Stimulated activated CD8-positive, alpha-beta memory T cell treated with anti-CD3 and anti-CD28 coated beads, Interleukin-2, amount 100 ng/mL, for 1 hour (primary cell): ENCODE data around the gene FBXO8.

Experiments used
- DNase-seq, 2 donors: peaks; one replicate each; pipeline ENCODE4 v3.0.0-alpha.2; 2020; ENCODE audit warnings: low read depth in 2 of 2

Gene FBXO8

DNA sequence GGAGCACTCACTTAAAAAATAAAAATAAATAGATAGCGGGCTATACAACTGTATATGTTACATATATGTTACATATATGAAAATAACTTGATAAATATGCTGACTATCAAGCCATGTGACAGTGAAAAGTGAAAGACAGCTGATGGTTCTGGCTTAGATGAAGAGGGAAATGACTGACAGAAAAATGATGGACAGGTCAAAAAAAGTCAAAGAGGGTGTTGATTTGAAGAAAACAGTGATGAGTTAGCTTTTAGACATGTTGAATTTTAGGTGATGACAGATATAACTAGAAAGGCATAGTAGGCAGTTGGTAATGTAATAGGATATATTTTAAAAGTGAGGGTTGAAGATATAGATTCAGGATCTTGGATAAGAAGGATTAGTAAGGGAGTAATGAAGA, 37.8 kb downstream of the FBXO8 start:
- no peak for DNase-seq

DNA sequence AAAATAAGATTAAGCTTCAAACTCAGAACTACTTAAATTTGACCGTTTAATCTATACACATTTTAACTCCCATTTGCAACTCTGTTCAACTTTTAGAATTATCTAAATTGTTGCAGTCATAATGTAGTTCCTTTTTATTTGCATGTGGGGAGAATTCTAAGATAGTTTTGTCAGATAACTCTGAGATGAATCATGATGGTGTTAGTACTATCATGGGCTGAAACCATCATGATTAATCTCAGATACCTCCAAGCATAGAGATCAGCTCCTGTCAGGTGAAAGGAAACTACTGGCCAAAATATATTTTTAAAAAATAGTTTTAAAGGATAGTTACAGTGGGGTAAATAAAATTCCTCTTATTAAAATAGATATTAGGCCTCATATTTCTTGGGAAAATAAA, 39.0 kb downstream of the FBXO8 start:
- DNase-seq, result no peak

DNA sequence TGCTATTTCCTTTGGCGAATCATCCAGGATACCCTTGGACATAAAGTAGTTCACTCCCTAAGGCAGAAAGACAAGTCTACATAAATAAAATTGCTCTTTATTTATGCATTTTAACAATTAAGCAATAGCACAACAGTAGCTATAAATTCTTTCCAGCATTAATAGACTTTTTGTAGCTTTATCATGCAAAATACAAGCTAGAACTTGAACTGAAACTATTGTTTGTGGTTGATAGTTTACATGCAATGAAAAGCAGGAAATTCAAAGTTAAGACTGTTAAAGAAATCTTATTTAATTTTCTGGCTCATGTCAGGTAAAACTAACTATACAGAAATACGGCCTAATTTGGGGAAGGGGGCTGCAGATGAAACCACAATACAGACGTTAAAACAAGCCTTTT, 42.3 kb downstream of the FBXO8 start:
- no peak for DNase-seq

DNA sequence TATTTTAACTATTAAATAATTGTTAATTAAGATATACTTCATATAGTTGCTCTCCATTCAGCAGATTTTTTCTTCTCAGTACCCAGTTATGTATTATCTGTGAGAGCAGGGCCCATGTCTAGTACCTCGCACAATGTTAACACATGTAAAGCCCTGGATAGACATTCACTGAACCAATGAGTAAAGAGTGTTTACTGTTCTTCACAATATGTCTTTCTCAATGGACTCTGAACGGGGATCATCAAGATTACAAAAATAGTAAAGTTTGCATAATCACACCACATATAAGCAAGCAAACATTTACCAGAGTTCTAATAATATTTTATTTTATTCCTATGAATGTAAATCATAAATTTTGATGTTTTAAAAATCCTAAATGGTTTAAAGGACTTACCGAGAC, 47.1 kb downstream of the FBXO8 start:
- no peak for DNase-seq

DNA sequence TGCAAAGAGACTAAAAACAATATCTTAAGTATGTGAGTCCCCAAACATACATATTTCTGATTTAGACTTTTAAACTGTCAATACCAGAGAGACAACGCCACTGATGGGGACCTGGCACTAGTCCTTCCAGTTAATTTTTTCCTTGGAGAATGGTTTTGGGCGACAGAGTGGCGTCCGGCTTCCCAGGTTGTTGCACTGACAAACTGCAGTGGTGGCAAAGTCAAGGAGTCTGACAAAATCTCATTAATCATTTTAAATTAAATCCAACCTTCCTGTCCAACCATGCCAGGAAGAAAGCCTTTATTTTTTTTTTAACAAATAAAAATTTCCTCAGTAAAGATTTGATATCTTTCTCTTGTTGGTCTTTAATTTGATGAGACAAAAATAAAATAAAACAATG, 52.8 kb downstream of the FBXO8 start:
- DNase-seq, result no peak

DNA sequence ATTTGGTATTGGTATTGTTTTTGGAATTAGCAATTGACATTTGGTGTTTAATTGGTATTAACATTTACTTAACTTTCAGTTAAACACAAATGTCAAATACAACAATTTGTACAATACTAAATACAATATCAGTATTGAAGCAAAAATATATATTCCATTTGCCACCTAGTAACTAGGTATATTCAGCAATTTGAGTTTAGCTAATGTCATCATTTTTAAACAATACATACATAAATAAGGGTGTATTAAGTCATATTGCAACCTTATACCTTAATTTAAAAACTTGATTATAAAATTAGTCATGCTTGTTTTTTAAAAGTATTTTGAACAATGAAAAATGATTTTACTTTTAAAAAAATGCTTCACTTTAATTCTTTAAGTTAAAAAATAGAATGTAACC, 53.3 kb downstream of the FBXO8 start:
- no peak for DNase-seq

DNA sequence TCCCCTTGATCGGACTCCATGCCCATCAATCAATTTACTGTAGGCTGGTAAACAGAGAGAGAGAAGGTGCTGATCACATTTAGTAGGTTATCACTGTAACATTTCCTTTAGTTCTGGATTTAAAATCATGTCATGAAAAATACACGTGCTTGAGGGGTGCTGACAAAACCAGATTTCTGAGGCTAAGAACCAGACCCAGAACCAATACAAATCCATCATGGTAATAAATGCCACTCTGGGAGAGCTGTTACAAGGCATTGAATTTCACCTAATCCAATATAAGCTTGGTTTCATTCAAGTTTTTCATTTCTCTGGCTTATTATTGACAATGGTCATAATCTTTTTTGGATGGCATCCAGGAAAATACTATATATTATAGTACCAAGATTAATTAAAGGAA, 54.5 kb downstream of the FBXO8 start:
- no peak for DNase-seq

DNA sequence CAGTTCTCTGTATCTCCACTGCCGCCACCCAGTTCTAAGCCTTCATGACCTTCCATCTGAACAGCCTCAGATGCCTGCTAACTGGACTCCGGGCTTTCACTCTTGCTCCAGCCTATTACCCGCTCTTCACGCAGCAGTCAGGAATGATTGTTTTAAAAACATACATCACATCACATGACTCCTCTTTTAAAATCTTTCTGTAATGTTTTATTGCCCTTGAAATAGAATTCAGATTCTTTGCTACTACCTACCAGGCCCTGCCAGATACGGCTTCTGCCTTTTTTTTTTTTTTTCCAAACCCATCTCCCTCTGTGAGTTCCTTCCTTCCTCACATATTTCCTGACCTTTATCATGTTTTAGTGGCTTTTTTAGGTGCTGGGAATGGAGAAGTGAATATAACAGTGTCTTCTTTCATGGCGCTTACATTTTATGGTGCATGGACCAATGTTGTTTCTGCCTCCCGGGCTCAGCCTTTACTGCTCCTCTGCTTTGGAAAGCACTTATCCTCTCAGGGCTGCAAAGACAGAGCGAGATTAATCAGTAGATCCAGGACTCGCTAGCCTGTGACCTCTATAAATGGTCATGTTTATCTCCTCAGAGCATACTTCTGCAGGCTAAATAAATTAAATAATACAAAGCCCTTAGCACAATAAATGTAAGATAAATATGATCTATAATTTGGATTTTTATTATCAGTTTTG, 58.0 kb downstream of the FBXO8 start:
- no peak for DNase-seq

DNA sequence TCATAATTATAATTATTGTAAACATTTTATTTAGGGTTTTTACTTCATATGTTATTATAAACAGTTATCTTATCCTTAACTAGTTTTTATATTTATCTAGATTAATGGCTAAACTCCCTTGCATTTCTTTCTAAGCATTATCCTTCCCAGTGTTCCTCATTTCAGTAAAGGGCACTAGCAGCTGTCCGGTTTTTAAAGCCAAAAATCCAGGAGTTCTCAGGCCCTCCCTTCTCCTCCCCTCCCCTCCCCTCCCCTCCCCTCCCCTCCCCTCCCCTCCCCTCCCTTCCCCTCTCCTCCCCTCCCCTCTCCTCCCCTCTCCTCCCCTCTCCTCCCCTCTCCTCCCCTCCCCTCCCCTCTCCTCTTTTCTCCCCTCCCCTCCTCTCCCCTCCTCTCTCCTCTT, 58.9 kb downstream of the FBXO8 start:
- DNase-seq, result no peak

DNA sequence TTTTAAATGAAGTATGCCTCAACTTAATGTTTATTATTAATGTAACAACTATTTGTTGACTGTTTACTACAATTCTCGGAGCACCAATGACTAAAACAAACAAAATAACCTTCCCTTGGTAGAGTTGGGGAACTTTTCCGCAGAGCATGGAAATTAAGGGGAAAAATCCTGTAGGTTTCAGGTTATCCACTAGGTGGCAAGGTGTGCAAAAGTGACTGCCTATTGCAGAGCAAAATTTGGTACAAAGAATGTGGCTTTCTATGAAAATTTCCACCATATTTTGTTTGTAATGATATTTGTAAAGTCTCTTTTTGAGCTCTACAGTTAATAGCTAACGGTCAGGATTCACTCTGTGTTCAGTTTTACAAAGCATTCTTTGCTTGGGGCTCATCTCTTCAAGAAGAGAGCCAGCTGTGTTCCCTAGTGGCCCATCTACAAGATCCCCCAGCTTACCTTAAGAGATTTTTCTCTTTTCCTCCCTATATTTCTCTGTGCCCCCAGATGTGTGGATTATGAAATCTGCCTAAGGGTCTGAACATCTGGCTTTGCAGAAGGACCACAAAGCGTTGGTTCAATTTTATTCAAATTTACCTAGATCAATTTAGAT, 61.1 kb downstream of the FBXO8 start:
- no peak for DNase-seq

DNA sequence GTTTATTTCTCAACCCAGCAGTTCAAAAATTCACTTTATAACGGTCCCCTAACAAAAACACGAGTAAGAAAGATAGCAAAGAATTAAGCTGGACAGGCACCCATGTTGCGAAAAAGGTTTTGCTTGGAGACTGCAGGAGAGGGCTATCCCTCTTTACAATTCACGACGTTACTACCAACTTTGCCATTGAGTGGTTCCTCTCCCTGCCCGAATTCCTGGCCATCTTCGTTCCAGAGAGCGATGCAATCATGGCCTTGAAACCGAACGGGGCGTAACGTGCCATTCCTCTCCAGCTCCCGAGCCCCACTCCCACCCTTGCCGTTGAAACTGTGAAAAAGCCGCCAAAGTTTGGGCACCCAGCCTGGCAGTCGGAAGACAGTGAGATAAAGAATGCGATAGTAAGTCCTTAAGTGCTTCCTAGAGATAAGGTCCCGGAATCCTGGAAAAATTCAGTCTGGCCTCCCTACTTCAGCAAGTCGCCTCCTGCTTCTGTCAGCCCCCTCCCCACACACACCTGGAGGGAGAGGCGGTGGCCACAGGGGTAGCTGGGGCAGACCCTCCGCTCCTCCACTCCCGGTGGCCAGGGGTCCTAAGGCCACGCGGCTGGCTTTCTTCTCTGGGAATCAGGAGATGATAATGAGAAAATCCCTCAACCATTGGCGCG, 65.2 kb downstream of the FBXO8 start:
- DNase-seq, result no peak

DNA sequence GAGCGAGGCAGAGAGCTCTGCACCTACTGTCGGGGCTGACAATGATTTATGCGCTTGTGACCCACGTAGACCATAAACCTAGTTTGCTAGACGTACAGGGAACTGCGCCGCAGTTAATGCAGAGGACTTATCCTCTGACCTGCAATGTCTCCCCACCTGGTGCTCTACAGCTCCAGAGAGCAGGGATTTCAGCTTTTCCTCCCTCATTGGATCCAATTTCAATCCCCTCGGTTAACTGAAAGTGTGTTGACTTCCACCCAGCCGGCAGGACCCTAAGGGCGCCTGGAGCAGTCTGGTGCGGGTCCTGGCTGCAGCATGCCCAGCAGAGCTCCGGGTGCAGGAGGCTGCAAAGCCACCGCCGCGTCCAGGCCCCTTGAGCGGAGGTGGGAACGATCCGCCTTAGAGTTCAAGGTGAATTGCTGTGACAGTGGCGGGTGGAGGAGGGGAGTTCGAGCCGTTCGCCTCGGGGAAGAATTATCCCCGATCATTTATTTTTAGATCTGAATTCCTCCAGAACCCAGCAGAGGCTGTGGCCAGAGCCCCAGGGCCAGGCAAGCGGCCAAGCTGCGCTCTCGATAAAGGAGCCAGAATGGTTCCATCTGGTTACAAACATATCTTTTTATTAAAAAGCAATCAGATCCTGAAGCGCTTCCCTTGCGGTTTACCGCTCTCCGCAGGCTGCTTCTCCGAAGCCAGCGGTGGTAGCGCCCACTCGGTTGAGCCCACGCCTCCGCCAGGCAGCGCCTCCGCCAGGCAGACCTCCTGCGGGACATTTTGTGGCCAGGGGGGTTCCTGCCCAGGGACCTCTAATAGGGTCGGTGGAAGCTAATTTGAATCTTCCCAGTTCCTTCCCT, 66.0 kb downstream of the FBXO8 start:
- DNase-seq, result no peak

DNA sequence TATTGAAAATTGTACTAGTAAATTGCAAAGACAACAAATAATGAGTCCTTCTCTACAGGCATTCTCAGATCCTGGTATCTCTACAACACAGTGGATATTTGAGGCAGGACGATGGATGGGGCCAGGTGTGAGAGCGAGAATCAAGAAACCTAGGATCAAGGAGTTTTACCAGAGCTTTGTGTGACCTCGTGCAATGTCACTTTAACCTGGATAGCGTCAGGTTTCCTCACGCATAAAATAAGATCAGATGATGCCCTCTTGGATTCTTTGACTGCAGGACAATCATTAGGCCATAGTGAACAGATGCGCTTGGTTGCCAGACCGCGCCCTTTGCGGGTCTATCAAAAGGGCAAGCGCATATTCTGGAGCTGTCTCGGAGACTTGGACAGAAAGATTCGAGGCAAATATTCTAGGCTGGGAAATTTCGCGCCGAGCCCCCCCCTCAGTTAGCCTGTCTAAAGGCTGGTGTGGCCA, 66.6 kb downstream of the FBXO8 start:
- DNase-seq, result no peak

DNA sequence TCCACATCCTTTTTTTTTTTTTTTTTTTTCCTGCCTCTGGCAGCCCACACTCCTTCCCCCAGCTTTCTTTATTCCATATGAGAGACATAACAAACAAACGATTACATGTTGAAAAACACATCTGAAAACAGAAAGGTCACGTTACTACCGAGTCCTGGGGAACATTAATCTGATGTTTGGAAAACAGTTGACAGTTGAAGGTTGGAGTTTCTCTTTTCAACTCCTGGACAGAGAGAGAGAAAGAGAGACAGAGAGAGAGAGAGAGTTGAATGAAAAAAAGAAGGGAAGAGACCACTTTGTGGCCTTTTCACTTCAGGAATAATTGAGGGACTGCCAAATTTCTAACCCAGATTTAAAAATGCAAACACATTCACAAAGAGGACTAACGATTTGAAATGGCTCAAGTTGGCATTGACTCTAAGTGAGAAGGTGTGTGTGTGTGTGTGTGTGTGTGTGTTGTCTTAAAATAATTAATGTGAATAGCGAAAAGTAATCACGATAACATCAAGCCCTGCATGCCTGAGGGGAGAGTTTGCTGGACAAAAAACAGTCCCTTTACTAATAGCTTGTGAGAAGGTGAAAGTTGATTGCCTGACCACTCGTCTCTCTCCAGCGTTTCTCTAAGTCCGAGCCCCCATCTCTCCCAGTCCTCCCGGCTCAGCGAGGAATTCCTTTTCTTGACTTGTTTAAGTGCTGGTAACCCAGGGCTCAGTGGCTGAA, 67.3 kb downstream of the FBXO8 start:
- no peak for DNase-seq

DNA sequence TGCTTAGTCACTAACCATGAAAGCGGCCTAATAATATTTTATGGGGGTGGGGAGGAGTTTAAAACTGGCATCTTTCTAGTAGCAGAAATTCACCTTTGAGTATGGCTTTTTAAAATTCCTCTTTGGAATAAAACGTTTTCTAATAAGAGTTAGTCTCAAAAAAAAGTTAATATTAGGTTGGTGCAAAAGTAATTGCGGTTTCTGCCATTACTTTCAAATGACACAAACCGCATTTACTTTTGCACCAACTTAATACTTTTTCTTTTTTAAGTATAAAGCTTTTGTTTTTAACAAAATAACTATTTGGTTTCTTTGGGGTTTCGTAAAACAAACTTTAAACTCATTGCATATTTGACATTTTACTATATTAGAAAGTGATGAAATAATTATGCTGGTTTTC, 68.4 kb downstream of the FBXO8 start:
- no peak for DNase-seq

DNA sequence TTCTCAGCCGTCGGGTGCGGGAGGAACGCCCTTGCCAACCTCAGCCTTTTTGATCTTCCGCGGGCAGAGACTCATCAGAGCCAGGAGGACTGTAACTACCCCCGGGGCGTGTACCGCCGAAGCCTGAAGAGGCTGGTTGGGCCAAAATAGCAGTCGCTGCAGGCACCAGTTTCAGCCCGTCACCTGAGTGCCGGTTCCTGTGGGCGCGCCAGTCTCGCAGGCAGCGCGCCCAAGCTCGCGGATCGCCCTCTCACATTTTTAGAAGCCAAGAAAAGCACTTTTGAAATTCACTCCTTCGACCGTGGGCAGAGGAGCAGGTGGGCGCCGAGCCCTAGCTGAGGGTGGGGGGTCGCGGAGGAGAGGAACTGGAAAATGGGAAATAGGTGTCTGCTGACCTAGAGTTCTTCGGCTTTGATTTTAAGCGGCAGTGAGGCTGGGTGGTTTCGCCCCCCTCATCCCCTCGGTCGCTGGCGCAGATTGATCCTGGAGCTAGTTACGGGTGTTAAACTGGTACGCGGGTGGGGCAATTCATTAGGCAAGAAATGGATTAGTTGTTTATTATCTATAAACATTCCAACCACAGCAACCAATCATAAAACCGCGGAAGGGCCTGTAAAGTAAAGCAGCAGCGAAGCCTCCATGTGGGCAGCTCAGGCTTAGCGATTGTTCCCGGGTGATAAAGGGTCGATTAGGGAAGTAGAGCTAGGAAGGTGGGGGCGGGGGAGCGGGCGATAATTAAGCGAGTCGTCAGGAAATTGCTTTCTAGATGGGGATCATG, 69.2 kb downstream of the FBXO8 start:
- no peak for DNase-seq

DNA sequence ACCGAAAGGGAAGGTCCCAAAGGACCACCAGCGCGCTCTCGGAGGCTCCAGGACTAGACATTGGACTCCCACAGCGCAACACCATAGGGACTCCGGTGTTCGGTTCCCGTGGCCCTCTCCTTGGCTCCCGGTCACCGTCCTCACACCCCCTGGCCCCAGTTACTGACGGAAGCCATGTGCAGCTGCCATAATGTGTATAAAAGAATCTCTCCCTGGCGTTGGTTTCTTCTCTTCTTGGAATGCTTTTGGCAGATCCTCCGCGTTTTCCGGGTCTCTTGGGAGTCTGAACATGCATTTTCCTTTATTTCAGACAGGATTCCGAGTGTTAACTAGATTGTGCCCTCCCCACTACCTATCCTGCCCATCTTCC, 69.8 kb downstream of the FBXO8 start:
- no peak for DNase-seq

DNA sequence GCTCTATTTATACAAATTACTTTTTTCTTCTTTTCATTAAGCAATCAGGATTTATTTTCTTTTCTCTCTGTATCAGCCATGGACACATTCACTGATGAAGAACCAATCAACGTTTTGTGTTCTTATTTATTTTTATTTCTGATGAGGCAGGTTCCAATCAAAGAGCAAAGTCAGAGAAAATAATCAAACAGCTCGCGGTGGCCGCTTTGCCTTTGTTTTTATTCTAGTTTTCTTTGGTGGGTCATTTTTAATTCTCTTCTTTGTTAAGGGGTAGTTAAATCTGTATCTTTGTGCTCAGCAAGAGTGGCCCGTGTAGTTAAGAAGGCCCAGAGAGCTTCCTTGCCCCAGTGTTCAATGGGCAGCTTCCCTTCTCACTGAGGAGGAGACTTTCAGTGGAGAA, 71.4 kb downstream of the FBXO8 start:
- no peak for DNase-seq

DNA sequence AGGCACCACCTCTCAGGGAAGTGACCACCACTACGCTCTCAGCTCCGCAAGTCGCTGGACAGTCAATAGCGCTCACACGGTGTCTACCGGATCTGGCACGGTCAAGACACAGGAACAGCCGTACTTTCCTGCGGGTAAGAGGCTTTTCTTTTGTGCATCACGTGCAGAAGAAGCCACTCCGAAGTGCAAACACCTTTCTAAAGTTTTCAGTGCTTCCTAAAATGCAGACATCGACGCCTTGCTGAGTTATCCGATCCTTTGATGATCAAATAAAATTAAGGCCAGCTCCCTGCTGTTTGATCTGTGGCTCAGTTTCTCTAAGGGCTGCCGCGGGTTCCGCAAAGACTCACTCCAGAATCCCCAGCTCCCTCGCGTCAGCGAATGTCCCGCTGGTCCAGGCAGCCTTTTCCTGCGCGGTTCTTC, 71.8 kb downstream of the FBXO8 start:
- no peak for DNase-seq

DNA sequence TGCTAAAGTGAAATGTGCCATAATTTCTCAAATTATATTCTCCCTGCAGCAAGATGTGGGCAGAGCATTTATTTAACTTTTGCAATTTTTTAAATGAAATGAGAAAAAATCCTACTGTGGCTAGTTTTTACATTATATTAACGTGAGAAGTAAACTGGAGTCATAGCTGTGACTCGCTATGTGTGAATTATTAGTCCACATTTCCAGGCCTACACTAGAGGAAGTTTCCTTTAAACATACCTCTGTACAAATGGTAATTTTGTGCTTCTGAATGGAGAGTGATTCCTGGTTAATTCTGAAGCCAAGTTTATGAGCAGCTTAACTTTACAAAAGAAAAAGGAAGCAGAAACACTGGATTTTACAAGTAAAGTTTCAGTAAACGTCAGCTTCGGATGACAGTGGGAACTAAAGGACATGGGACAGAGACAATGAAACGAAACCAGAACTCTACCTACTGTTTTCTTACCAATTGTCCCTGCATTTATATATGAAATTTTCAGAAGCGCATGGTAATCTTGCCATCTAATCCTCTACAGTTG, 72.4 kb downstream of the FBXO8 start:
- DNase-seq, result no peak

DNA sequence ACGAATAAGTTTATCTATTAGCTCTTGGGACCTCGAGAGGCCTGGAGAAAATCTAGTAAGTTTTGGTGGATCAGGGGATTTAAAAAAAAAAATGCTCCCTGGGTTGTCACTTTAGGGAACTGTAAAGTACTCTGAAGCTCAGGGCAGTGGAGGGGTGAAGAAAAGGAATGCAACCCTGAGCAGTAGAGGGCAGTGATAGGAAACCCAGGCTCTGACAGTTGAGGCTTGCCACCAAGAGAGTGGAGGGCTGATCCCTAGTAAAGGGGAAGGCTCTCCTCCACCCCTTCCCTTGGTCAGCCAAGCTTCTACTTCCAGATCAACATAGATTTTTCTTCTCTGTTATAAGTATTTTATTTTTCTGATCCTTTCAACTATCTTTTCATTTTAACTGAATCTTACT, 73.1 kb downstream of the FBXO8 start:
- no peak for DNase-seq
